Measurements from ENCODE around the gene OR4D1.
A peak's percentile ranks its signal among the peaks of the same experiment; 100 is the strongest.

- TF ChIP-seq POLR2A (IDR thresholded peaks at IDR 0.05) (no peak), CTCF (IDR thresholded peaks at IDR 0.05) (peak; percentile 93 to 96 (median 94)), EP300 (IDR thresholded peaks at IDR 0.05) (no peak)
Observed at GRCh38 chr17:58112970-58113631, 35.1 kb upstream of the OR4D1 start.

Data from sigmoid colon (tissue), 4 donors.